GM21528 (cell line): ENCODE measurements around the gene ADIPOR2.
A peak's percentile ranks its signal among the peaks of the same experiment; 100 is the strongest.

Experiments
- ATAC-seq: cut with Tn5 transposase; IDR thresholded peaks from one replicate; pipeline ENCODE4 v1.9.1; 2021; ENCODE audit warnings: mild to moderate bottlenecking, moderate library complexity; ENCODE audit not compliant: unreplicated experiment, low FRiP score

ADIPOR2 gene

GRCh38 chr12:1767407-1768090 lies 76.7 kb downstream of the ADIPOR2 start:
- ATAC-seq: no peak

- no peak for ATAC-seq
Observed at GRCh38 chr12:1768615-1769014, 77.7 kb downstream of the ADIPOR2 start.

GRCh38 chr12:1769809-1770494 lies 79.1 kb downstream of the ADIPOR2 start:
- ATAC-seq: no peak

DNA sequence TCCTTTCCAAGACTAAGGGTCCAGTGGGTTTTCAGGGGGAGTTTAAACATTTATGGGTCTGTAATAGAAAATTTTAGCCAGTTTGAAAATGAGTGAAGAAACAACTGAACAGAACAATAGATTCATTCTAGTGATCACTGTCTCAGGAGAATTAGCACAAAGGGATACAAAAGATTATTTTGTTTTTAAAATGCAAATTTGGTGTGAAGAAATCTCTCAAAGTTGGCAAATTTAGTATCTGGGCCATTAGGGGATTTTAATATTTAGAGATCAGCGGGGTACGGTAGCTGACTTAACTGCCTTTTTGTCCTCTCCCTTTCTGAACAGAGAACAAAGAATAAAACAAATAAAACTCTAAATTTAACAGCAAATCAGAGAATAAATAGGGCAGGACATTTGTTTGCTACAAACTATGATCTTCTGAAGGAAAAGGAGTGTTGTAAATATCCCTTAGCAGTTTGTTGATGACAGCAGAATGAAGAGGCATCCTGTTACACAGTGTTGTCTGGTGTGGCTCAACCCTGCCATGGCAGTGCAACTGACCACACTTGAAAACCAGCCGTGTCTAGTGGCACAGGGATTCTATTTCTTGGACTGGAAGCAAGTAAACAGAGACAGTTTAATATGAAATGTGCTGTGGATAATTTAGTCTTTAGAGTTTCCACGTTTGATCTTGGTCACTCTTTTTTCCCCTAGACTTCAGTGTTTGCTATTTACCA lies 83.2 kb downstream of the ADIPOR2 start:
- no peak for ATAC-seq

DNA sequence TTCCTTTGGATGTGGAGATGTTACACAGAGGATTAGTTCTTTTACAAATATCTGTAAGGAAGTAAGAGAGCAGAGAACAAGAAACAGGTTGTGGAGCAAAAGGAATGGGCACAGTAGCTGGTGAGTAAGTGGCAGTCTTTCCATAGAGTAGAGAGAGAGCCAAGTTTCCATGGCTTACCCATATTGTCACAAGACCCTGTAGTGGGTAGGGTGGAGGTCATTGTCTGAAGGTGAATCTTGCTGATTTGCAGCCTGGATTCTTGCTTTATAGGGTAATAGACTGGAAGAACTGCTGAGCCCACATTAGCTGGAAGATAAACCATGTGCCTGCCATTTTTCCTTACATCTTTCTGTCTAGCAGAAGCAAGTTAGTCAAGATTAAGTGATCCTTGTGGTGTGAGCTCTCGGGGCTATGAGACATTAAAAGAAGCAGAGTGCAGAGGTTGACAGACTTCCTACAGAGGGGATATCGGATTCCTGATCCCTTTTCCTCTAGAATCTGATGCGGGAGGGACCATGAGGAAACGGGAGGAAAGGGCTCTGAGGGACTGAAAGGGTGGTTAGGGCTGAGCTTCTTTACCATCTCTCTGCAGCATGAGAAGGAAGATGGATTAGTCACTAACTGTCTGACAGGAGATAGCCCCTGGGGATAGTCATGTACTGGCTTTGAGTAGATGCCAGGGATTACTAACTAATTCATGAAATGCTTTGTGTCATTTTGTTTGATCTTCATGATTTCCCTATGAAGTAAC lies 85.5 kb downstream of the ADIPOR2 start:
- no peak for ATAC-seq

- ATAC-seq: no peak
Observed at GRCh38 chr12:1777798-1778197, 86.9 kb downstream of the ADIPOR2 start.

GRCh38 chr12:1778911-1779310 lies 88.0 kb downstream of the ADIPOR2 start:
- ATAC-seq: no peak

GRCh38 chr12:1779783-1780182 lies 88.9 kb downstream of the ADIPOR2 start:
- ATAC-seq: no peak

GRCh38 chr12:1781772-1782171 lies 90.9 kb downstream of the ADIPOR2 start:
- no peak for ATAC-seq

DNA sequence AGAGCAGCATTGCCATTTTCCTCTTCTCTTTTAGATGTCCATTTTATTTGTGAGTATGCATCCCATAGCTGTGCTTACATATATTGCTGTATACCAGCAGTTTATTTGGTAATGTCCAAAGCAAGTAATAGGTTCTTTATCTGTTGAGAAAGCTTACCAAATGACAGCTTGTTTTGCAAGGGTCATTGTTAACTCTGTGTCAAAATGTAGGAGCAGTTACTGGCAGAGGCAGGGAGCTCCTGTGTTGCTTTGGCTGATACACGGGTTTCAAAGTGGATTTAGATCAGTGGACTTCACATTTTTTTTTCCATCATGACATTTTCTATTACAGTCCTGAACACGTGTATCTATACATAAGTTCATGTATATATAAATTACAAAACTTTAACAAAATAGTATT lies 91.3 kb downstream of the ADIPOR2 start:
- ATAC-seq: no peak

GRCh38 chr12:1787714-1788113 lies 96.8 kb downstream of the ADIPOR2 start:
- ATAC-seq: no peak

GRCh38 chr12:1790444-1790843 lies 99.6 kb downstream of the ADIPOR2 start:
- ATAC-seq: no peak

DNA sequence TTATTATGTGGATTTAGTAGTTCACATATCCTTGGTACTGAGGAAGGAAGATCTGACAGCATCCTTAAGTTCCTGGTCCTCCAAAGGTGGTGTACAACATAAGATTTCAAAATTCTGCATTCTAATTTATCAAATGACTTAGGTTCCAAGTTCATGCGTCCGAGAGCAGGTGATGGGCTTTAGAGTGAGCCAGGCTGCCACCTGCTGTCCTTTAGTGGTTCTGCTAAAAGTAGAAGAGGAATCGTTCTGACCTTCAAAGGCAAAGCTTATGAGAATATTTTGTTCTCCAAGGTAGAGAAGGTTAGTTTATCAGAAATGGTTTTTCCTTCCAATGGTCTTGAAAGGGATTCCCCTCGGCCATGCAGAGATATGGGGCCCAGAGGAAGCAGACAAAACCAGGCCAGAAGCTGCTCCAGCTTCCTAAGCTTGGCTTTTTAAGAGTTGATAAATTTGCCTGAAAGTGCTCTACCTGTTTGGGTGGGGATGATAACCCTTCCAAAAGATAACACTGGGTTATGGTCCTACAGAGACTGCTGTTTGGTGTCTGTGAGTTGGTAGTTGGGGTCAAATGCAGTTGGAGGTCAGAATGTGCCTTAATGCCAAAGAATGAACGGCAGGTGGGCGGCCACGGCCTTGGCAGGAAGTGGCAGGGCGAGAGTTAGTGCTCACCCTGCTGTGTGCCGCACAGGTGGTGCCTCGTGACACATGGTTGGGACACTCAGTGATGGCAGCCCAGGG lies 100.4 kb downstream of the ADIPOR2 start:
- no peak for ATAC-seq

GRCh38 chr12:1792406-1792805 lies 101.5 kb downstream of the ADIPOR2 start:
- ATAC-seq: no peak

DNA sequence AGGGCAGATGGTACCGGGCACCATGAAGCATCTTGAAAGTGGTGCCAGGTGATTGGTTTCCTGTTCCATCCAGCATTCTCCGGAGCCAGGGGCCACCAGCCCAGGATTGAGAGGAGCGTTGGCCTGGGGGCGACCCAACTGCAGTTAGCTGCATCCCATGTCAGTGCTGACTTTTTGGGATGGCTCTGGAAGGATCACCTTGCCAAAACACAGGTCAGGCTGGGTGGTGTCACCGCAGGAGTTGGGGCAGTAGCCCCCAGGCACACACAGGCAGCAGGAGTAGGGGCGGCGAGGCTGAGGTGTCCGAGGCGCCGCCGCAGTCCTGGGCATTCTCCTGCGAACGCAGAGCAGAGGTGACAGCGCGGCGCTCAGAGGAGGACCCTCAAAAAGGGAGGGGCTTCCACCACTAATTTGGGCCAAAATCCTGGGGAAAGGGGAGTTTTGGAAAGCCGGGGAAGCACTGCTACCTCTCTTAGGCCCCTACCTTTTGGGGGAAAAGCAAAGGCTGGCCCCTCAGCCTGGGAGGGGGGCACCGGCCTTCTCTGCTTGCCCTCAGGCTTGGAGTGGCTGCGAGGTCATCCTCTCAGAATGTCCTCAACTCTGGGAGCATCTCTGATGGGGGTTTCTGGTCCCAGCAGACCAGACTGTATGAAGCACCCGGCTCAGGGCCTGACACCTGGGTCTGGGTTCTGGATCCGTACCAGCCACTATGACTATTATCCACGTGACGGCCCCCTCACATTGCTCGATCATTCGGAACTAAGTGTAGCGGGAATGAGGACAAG lies 102.7 kb downstream of the ADIPOR2 start:
- no peak for ATAC-seq

DNA sequence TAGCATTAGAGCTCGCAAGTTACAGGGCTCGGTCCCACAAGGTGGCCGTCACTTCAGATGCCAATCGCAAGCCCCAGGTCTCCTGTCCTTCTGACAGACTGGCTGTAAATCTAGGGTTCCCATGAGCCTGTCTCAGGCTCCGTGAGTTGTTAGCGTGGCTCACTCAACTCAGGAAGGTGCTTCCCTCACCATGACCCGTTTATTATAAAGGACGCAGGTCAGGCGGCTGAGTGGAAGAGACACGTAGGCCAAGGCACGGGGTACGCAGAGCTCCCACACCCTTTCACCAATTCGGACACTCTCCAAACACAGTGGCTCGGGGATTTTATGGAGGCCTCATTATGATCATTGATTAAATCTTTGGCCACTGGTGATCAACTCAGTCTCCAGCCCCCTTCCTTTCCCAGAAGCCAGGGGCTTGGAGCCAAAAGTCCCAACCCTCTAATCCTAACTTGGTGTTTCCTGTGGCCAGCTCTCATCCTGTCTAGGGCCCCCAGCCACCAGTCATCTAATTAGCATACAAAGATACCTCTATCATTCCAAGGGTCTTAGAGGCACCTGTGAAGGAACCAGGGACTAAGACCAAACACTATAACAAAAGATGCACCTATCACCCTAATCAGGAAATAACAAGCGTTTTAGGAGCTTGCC lies 103.7 kb downstream of the ADIPOR2 start:
- no peak for ATAC-seq

DNA sequence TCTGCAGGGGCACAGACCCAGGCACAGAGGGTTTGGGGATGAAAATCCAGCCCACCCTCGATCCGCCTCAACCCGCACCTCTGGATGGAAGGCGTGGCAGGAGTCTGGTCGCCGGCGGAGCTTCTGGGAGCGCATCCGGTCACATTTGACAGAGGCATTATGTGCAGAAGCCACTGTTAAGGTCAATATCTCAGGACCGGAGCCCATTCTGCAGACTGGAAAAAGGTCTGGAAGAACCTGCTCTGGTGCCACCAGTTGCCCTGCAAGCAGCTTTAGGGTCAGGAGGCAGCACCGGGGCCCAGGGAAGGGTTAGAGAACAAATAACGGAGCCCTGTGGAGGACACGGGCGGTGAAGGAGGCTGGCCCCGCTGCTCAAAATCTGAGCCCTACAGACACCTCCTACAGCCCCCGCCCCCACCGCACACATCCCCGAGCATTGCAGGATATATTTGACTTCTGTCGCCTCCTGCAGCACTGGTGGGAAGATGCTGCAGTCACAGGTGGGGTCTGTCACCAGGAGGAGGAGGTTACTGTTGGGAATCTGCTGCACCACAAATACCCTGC lies 104.4 kb downstream of the ADIPOR2 start:
- no peak for ATAC-seq

DNA sequence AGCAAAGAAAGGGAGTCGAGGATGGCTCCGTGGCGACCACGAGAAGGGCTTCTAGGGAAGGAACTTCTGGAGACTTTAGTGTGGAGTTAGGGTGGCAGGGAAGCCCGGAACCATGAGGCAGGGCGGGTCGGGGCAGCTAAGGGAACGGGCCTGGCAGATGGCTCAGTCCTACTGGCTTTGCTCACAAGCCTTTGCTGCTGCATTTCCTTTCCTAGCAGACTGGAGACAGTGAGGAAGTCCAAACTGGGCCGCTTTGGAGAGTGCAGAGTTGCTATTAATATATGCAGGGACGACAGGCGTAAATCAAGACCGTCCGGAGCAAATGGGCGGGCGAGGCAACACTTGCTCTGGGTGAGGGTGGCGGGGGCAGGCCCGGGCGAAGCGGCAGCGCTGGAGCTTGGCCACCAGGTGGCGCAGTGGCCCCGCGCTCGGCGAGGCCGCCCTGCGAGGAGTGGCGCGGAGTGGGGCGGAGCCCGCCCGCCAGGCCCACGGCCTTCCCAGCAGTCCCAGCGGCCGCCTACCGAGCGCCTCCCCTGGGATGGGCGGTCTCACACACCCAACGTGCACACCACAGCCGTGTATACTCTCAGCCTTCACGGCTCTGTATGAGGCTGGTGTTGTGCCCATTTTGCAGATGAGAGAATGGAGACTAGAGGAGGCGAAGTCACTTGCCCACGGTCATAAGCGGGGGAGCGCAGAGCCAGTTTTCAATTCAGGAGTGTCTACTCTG lies 105.1 kb downstream of the ADIPOR2 start:
- peak; percentile 86 for ATAC-seq
